Transverse colon (tissue), 4 donors: ENCODE results near the gene TNK2.

Source experiments
- CTCF ChIP-seq, 5 experiments: fragments of 200-600 bp in 3 of 5; fragments of 450-650 bp in 2 of 5; sonication (generic) in 3 of 5; IDR thresholded peaks; 1 replicate in 2 of 5; 2 replicates in 3 of 5; pipeline ENCODE4 v1.5.1; 2016 to 2017; ENCODE audit warnings: antibody characterized with exemption in 5 of 5, inconsistent platforms in 3 of 5, mild to moderate bottlenecking in 2 of 5, moderate library complexity in 1 of 5
- EP300 ChIP-seq: sonication (generic); formaldehyde crosslinking; IDR thresholded peaks from one replicate; pipeline ENCODE4 v1.6.1; 2017; ENCODE audit warnings: antibody characterized with exemption, low read depth
- POLR2A ChIP-seq: fragments of 450-650 bp; IDR thresholded peaks from one replicate; pipeline ENCODE4 v1.6.1; 2016; ENCODE audit warnings: antibody characterized with exemption, mild to moderate bottlenecking, moderate library complexity
- POLR2AphosphoS5 ChIP-seq, 3 donors: sonication (generic); formaldehyde crosslinking; IDR thresholded peaks; one replicate each; pipeline ENCODE4 v1.6.1; 2016; ENCODE audit warnings: antibody characterized with exemption in 3 of 3

- TF ChIP-seq CTCF (IDR thresholded peaks at IDR 0.05) (no peak), POLR2A (no peak), POLR2AphosphoS5 (IDR thresholded peaks at IDR 0.05) (no peak), EP300 (no peak)
These were observed 13.1 kb downstream of the TNK2 start for GRCh38 chr3:195895078-195895860.
